Stimulated activated naive CD8-positive, alpha-beta T cell treated with anti-CD3 and anti-CD28 coated beads, Interleukin-15, amount 100 ng/mL, for 72 hours (primary cell): ENCODE results near the gene HDGFL3.

Experiments used
- ATAC-seq: fragments of 150-1000 bp; cut with Tn5 transposase; 2 replicates; pipeline ENCODE4 v1.10.0; 2021; ENCODE audit warnings: mild to moderate bottlenecking, moderate library complexity
- DNase-seq, 2 donors: peaks; one replicate each; pipeline ENCODE4 v3.0.0; 2021 to 2022
- H3K27ac Mint-ChIP-seq, 2 donors: one replicate each; pipeline ENCODE4 v1.8.0; 2022; ENCODE audit warnings: mild to moderate bottlenecking in 2 of 2, mixed read lengths in 2 of 2, moderate library complexity in 2 of 2
- H3K27me3 Mint-ChIP-seq: one replicate; pipeline ENCODE4 v1.8.0; 2022; ENCODE audit warnings: mixed read lengths
- H3K4me1 Mint-ChIP-seq: one replicate; pipeline ENCODE4 v1.8.0; 2022; ENCODE audit warnings: mild to moderate bottlenecking, mixed read lengths
- H3K4me3 Mint-ChIP-seq, 2 donors: one replicate each; pipeline ENCODE4 v1.8.0; 2022; ENCODE audit warnings: mild to moderate bottlenecking in 2 of 2, mixed read lengths in 2 of 2, moderate library complexity in 1 of 2
- H3K9me3 Mint-ChIP-seq, 2 donors: one replicate each; pipeline ENCODE4 v1.8.0; 2022; ENCODE audit warnings: mixed read lengths in 2 of 2

The HDGFL3 gene

GRCh38 chr15:83123529-83123928, 84.1 kb downstream of the HDGFL3 start:
- Mint-ChIP-seq H3K9me3 (no peaks in the 10 kb centered on the region), H3K27ac (no peak overlapping the region), H3K27me3 (no peaks in the 10 kb centered on the region), H3K4me1 (peaks cover 5% of the 10 kb centered on the region), H3K4me3 (no peak overlapping the region)
- ATAC-seq (no peak), DNase-seq (no peak)

GRCh38 chr15:83119968-83120581, 87.5 kb downstream of the HDGFL3 start:
- ATAC-seq = no peak
- Mint-ChIP-seq H3K4me3 (no peak overlapping the region), H3K27ac (no peak overlapping the region), H3K27me3 (no peaks in the 10 kb centered on the region), H3K4me1 (no peaks in the 10 kb centered on the region), H3K9me3 (no peaks in the 10 kb centered on the region)
- DNase-seq = no peak

DNA sequence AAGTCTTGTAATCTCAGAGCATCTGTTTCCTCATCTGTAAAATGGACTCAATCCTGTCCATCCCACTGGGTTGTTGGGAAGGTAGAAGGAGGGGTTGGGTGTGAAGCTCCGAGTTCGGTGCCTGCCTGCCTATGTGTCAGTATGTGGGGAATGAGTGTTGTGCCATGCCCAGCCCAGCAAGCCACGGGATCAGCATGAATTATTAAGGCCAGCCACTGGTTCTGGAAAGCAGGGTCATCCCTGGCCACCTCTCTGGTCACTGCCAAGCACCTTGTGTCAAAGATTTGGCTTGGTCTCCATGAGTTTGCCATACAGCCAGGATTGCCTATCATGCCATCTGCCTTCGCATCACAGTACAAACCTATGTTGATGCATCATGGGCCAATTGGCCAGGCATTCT, 88.7 kb downstream of the HDGFL3 start:
- H3K27me3 Mint-ChIP-seq = no peaks in the 10 kb centered on the region
- H3K4me1 Mint-ChIP-seq = no peaks in the 10 kb centered on the region
- no peaks in the 10 kb centered on the region for H3K9me3 Mint-ChIP-seq
- no peak overlapping the region for H3K27ac Mint-ChIP-seq
- ATAC-seq = no peak
- DNase-seq = no peak
- no peak overlapping the region for H3K4me3 Mint-ChIP-seq

DNA sequence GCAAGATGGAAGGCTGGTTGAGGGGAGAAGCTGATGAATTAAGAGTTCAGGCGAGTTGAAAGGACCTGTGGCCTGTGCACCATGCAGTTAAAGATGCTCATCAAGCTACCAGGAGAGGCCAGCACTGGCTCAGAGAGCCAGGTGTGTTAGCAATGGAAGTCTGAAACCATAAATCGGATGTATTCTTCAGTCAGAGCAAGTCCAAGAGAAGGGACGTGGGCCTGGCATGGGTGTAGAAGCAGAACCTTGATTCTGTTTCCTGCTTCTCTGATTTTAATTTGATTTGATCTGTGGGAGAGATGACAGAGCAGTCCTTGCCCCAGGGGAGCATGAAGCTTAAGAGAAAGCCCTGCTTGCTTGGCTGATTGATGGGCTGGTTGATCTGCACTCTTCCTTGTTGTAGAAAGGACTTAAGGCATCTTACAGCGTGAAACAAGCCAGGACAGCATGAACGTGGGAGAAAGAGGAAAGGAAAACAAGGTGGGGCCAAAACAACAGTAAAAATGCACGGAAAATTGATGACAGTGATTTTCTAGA, 89.3 kb downstream of the HDGFL3 start:
- ATAC-seq (peak; percentile 23), DNase-seq (no peak)
- no peak overlapping the region for H3K4me3 Mint-ChIP-seq
- no peaks in the 10 kb centered on the region for H3K9me3 Mint-ChIP-seq
- H3K4me1 Mint-ChIP-seq = no peaks in the 10 kb centered on the region
- H3K27ac Mint-ChIP-seq = no peak overlapping the region
- H3K27me3 Mint-ChIP-seq = no peaks in the 10 kb centered on the region

DNA sequence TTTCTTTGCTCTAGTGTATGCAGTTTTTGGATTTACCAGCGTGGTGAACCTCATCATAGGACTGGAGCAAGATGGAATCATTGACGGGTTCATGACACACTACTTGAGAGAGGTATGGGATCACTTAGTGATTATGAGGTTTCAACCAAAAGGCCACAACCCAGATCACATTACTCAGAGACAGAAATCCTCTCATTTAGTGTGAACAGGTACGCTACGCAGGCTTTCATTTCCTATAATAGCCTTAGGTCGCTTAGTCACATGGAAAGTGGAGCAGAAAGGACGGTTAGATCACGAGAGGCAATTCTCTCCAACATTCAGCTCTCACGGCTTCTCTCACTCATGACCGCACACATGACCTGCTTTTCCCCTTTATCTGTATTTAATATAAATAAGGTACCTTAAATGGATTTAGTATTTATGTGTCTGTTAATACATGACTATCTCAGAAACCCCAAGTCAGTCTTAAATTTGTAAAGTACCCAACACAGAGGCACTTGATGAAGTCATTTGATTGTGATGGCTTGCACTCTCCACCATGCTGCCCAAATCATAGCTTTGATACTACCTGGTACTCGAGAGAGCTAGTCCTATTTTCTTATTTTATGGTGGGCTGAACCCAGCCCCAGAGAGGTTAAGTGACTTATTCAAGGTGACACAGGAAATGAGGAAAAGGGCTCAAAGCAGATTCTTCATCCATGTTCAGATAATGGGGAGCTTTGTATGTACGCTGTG, 91.6 kb downstream of the HDGFL3 start:
- no peak overlapping the region for H3K4me3 Mint-ChIP-seq
- H3K27me3 Mint-ChIP-seq = peaks cover 6% of the 10 kb centered on the region
- H3K27ac Mint-ChIP-seq = peak overlapping the region; percentile 1 to 12
- no peaks in the 10 kb centered on the region for H3K4me1 Mint-ChIP-seq
- H3K9me3 Mint-ChIP-seq = peaks cover 0 to 5% of the 10 kb centered on the region in 2 donors
- no peak for DNase-seq
- ATAC-seq = peak; percentile 67

GRCh38 chr15:83115410-83115809, 92.2 kb downstream of the HDGFL3 start:
- DNase-seq = no peak
- H3K27ac Mint-ChIP-seq = no peak overlapping the region
- peaks cover 0 to 5% of the 10 kb centered on the region in 2 donors for H3K9me3 Mint-ChIP-seq
- H3K27me3 Mint-ChIP-seq = peaks cover 11% of the 10 kb centered on the region
- ATAC-seq = no peak
- peaks cover 2% of the 10 kb centered on the region for H3K4me1 Mint-ChIP-seq
- no peak overlapping the region for H3K4me3 Mint-ChIP-seq

DNA sequence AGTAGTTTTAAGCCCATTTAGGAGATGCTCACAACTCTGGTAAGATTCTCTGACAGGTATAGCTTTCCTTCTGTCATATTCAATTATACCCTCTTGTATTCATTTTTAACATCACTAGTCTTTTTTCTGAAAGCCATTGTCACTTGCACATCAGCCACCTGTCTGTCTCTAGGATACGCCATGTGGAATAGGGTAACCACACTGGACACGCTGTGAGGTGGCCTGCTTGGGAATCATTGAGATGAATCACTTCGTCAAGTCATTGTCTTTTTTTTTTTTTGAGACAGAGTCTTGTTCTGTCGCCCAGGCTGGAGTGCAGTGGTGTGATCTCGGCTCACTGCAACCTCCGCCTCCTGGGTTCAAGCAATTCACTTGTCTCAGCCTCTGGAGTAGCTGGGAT, 92.8 kb downstream of the HDGFL3 start:
- Mint-ChIP-seq H3K4me3 (no peak overlapping the region), H3K27ac (no peak overlapping the region), H3K4me1 (peaks cover 7% of the 10 kb centered on the region), H3K27me3 (peaks cover 17% of the 10 kb centered on the region), H3K9me3 (peaks cover 0 to 5% of the 10 kb centered on the region in 2 donors)
- ATAC-seq (no peak), DNase-seq (no peak)

GRCh38 chr15:83113881-83114674, 93.5 kb downstream of the HDGFL3 start:
- no peak for DNase-seq
- H3K27ac Mint-ChIP-seq = no peak overlapping the region

DNA sequence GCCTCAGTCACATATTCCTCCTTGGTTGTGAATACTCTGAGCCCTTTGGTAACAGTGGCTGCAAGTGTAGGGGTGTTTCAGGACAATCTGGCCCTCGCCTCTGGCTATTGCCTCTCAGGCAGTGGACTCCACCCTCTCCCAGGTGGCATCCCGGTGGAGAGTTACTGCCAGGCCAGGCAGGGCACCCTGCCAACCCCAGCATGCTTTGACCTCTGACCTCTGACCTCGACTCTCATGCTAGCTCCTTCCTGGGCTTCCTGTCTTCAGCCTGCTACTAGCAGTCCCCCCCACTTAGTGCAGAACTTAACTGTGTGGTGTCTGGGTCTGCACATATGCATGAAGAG, 94.7 kb downstream of the HDGFL3 start:
- Mint-ChIP-seq H3K9me3 (peaks cover 0 to 5% of the 10 kb centered on the region in 2 donors), H3K4me1 (peaks cover 21% of the 10 kb centered on the region), H3K27me3 (peaks cover 36% of the 10 kb centered on the region), H3K4me3 (no peak overlapping the region), H3K27ac (no peak overlapping the region)
- DNase-seq (no peak), ATAC-seq (no peak)

More at GRCh38 chr15:83113881-83114674, 93.5 kb downstream of the HDGFL3 start:
- Mint-ChIP-seq H3K4me3 (no peak overlapping the region), H3K27me3 (peaks cover 25% of the 10 kb centered on the region), H3K9me3 (peaks cover 0 to 5% of the 10 kb centered on the region in 2 donors), H3K4me1 (peaks cover 15% of the 10 kb centered on the region)
- no peak for ATAC-seq

GRCh38 chr15:83112233-83112955, 95.2 kb downstream of the HDGFL3 start:
- peaks cover 21% of the 10 kb centered on the region for H3K4me1 Mint-ChIP-seq
- H3K9me3 Mint-ChIP-seq = peaks cover 0 to 5% of the 10 kb centered on the region in 2 donors
- peaks cover 36% of the 10 kb centered on the region for H3K27me3 Mint-ChIP-seq
- no peak for ATAC-seq
- no peak overlapping the region for H3K4me3 Mint-ChIP-seq
- DNase-seq = no peak
- no peak overlapping the region for H3K27ac Mint-ChIP-seq

DNA sequence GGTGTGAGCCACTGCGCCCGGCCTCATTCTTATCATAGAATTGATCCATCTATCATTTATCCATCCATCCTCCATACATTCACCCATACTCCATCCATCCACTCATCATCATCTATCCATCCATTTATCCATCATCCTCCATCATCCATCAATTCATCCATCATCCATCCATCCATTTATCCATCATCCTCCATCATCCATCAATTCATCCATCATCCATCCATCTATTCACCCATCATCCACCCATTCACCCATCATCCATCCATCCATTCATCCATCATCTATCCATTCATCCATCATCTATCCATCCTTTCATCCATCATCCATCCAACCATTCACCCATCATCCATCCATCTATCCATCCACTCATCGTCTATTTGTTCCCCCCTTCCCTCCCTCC, 96.5 kb downstream of the HDGFL3 start:
- no peak overlapping the region for H3K4me3 Mint-ChIP-seq
- peaks cover 45% of the 10 kb centered on the region for H3K27me3 Mint-ChIP-seq
- DNase-seq (no peak), ATAC-seq (no peak)
- peaks cover 27% of the 10 kb centered on the region for H3K4me1 Mint-ChIP-seq
- H3K27ac Mint-ChIP-seq = no peak overlapping the region
- H3K9me3 Mint-ChIP-seq = peaks cover 0 to 5% of the 10 kb centered on the region in 2 donors

DNA sequence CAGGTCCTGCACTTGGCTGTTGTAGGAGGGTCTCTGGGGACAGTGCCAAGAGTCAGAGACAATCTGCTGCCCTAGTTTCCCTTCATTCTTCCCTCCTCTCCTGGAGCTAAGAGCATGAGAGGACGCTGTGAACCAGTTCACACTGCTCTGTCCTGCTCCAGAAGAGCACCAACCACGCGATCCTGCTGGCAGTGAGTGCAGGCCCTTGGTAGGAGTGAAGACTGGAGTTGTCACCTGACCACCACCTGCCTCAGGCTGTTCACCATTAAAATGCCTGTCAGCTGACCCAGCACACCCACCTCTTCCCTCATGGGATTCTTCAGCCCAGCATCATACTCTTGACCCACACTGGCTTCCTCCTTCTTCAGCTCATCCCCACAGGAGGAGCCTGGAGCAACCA, 97.2 kb downstream of the HDGFL3 start:
- H3K27me3 Mint-ChIP-seq = peaks cover 51% of the 10 kb centered on the region
- H3K27ac Mint-ChIP-seq = peak overlapping the region in 1 of 2 donors; percentile 64
- H3K9me3 Mint-ChIP-seq = peaks cover 0 to 5% of the 10 kb centered on the region in 2 donors
- DNase-seq (no peak), ATAC-seq (no peak)
- peaks cover 27% of the 10 kb centered on the region for H3K4me1 Mint-ChIP-seq
- no peak overlapping the region for H3K4me3 Mint-ChIP-seq

- peak overlapping the region; percentile 7 to 97 for H3K4me3 Mint-ChIP-seq
- H3K9me3 Mint-ChIP-seq = peaks cover 0 to 5% of the 10 kb centered on the region in 2 donors
- peaks cover 27% of the 10 kb centered on the region for H3K4me1 Mint-ChIP-seq
- peaks cover 58% of the 10 kb centered on the region for H3K27me3 Mint-ChIP-seq
- no peak for ATAC-seq
- H3K27ac Mint-ChIP-seq = peak overlapping the region in 1 of 2 donors; percentile 2
- no peak for DNase-seq
Measured at GRCh38 chr15:83109532-83109931, 98.1 kb downstream of the HDGFL3 start.

GRCh38 chr15:83108266-83109219, 99.1 kb downstream of the HDGFL3 start:
- peaks cover 0 to 5% of the 10 kb centered on the region in 2 donors for H3K9me3 Mint-ChIP-seq

More at GRCh38 chr15:83108266-83109219, 99.1 kb downstream of the HDGFL3 start:
- Mint-ChIP-seq H3K4me3 (peak overlapping the region; percentile 95 to 97), H3K27ac (peak overlapping the region; percentile 89 to 98), H3K4me1 (peaks cover 27% of the 10 kb centered on the region), H3K27me3 (peaks cover 68% of the 10 kb centered on the region)
- peak; percentile 55 to 67 for DNase-seq
- ATAC-seq = peak; percentile 88
